GM12892 (cell line): ENCODE measurements around the gene CBR3.

Experiments
- POLR2A ChIP-seq: IDR thresholded peaks from 2 replicates; pipeline ENCODE4 v1.6.1; 2011; ENCODE audit warnings: low read depth, low read length, control low read depth
- POLR2AphosphoS5 ChIP-seq: IDR thresholded peaks from 2 replicates; pipeline ENCODE4 v1.6.1; 2011; ENCODE audit warnings: low read depth, low read length, control low read depth
- TAF1 ChIP-seq: IDR thresholded peaks from 2 replicates; pipeline ENCODE4 v1.6.1; 2011; ENCODE audit warnings: low read depth, mild to moderate bottlenecking, control low read depth, low read length, borderline replicate concordance

DNA sequence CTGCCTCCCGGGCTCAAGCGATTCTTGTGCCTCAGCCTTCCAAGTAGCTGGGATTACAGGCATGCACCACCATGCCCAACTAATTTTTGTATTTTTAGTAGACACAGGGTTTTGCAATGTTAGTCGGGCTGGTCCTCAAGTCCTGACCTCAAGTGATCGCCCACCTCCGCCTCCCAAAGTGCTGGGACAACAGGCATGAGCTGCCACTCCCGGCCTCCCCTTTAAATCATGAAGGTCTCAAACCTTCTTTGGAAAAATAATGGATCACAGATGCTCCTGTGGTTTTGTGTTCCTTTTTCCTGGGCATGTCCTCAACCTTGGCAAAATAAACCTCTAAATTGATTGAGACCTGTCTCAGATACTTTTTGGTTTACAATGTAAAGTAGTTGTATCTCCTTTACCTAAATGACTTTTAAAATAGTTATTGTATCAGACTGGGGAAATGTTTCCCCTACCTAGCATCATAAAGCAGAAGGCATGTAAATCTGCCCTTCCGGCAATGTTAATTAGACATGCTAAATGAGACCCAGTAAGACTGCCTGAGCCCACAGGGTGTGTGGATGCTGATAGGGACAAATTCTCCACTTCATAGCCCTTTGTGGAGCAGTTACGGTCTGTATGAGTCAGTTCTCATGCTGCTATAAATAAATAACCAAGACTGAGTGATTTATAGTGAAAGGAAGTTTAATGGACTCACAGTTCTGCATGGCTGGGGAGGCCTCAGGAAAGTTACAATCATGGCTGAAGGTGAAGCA, 37.3 kb upstream of the CBR3 start:
- TF ChIP-seq POLR2AphosphoS5, result no peak
- TF ChIP-seq POLR2A, result no peak
- no peak for TF ChIP-seq TAF1
